B cell (primary cell): Measurements from ENCODE around the gene SLC35B3.

Source experiments
- CTCF ChIP-seq: fragments of 200-600 bp; IDR thresholded peaks from one replicate; pipeline ENCODE4 v1.8.0; 2022; ENCODE audit warnings: antibody characterized with exemption, mild to moderate bottlenecking
- EZH2 ChIP-seq: IDR thresholded peaks from 2 replicates; pipeline ENCODE4 v1.6.1; 2012; ENCODE audit warnings: borderline replicate concordance, low read depth, mild to moderate bottlenecking, moderate library complexity, low read length; ENCODE audit not compliant: insufficient read depth, poor library complexity, severe bottlenecking

DNA sequence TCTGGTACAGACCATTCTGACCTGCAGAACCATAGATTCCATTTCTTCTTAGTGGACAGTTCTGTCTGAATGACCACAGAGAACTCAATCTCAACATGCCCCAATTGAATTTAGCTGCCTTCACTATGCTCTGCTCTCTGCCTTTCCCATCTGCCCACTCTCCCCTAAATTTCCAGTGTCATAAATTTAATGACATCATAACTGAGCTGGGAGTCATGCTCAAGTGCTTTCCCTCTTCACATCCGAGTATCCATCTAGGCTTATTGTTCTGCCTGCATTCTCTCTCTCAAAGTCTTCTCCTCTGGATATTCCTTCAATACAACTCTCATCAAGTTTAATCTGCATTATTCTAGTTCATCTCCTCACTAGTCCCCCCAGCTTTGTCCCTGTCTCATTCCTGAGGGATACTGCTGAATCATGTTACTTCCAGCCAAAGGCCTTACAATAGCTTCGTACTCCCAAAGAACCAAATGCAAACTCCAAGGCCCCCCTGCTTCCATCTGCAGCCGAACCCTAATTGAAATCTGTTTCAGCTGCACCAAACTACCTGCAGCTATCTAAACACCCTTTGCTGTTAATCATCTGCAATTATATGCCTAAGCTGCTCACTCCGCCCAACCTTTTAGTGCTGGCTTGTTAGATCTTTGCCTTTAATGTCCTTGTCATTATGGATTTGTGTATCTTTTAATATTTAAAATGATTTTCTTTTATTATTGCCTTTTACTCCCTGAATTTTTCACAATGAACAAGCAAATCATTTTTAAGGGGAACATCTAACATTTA lies 46.1 kb downstream of the SLC35B3 start:
- TF ChIP-seq CTCF: no peak
- TF ChIP-seq EZH2: no peak
